Adrenal gland (tissue), 5 donors: ENCODE measurements around the gene MRPL3.

Experiments used
- CTCF ChIP-seq, 6 experiments: fragments of 450-650 bp in 4 of 6; fragments of 200-600 bp in 2 of 6; sonication (generic) in 1 of 6; IDR thresholded peaks; 1 replicate in 5 of 6; 2 replicates in 1 of 6; pipeline versions ENCODE4 v1.5.1 to v1.8.0; 2016 to 2021; ENCODE audit warnings: antibody characterized with exemption in 6 of 6, mild to moderate bottlenecking in 2 of 6, moderate library complexity in 1 of 6
- POLR2A ChIP-seq, 2 donors: fragments of 450-650 bp; IDR thresholded peaks; one replicate each; pipeline ENCODE4 v1.6.1; 2017; ENCODE audit warnings: antibody characterized with exemption in 2 of 2, mild to moderate bottlenecking in 2 of 2, moderate library complexity in 1 of 2
- donor health status: DM: no; HTN: no; CAD: no.

DNA sequence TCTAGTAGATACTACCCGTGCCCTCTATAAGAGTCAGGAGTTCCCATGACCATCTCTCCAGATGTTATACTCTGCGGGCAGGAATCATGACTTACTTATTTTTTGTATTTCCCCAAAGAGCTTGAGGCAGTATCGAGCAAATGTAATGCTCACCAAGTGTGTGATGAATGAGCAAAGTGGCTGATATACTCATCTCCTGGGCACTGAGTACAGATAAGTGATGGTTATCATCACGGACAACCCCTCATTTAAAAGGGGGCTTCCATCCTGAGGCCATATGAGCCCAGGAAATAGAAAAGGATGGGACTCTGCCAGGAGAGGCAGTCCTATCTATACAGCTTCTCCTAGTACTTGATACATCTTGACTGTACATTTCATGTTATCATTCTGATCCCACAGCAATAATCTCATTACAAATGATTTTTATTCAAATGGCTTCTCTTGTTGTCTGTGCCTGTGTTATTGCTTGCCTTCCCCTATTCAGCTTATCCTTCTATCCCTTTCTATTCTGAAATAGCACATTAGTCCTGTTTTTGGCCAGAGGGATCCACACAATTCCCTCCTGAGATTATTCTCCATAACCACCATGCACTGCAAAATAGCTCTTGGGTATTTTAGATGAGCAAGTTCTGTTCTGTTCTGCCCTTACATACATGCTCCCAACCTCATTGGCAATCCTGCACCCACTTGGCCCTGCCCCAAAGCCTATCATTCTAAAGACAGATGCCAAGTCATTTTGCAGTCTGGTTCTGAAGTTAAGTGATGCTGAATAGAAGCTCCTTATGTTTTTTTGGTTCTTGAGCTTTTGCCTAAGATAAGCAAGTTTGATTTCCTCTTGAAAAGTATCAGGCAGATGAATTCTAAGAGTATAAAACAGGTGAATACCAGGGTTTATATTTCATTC is 48.0 kb upstream of the MRPL3 start:
- TF ChIP-seq CTCF (IDR thresholded peaks at IDR 0.05) (no peak), POLR2A (IDR thresholded peaks at IDR 0.05) (no peak)
